GM19193 (cell line): Measurements from ENCODE around the gene YTHDF1.

ENCODE experiments used
- POLR2A ChIP-seq: IDR thresholded peaks from 4 replicates; pipeline ENCODE4 v1.6.1; 2011; ENCODE audit not compliant: insufficient read depth, insufficient read length; ENCODE audit errors: extremely low read depth

Gene YTHDF1

DNA sequence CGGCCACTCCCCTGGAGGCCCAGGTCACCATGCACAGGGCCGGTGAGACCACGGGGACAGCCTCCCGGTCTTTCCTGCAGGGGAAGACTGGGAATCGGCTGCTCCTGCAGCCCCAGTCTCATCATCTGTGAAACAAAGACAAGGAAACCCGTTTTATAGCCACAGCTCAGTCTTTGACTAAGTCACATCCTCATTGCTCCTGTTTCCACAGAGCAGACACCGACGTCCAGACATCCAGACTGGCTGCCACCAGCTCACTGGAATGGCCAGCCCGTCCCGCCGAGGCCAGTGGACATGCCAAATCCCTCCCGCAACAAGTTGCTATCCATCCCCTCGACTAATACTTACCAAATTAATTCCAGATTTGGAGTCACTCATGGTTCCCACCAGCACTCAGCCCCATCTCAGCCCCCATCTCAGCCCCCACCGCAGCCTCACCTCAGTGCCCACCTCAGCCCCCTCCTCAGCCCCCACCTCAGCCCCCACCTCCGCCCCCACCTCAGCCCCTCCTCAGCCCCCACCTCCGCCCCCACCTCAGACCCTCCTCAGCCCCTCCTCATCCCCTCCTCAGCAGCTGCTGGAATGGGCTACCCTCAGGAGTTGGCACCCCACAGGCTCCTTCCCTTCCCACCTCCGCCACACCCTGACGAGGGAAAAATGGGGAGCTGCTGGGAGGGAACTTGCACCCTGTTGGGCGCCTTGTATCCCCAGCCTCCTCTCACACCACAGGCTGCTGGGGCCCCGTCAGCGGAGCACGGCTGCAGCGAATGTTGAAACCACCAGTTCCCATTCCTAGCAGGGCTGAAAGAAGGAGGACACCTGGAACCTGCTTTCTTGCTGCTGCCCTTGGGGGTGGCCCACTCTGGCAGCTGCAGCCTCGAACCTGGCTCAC lies 48.7 kb downstream of the YTHDF1 start:
- no peak for TF ChIP-seq POLR2A

- TF ChIP-seq POLR2A: no peak
Measured at GRCh38 chr20:63166193-63167020, 49.5 kb downstream of the YTHDF1 start.

DNA sequence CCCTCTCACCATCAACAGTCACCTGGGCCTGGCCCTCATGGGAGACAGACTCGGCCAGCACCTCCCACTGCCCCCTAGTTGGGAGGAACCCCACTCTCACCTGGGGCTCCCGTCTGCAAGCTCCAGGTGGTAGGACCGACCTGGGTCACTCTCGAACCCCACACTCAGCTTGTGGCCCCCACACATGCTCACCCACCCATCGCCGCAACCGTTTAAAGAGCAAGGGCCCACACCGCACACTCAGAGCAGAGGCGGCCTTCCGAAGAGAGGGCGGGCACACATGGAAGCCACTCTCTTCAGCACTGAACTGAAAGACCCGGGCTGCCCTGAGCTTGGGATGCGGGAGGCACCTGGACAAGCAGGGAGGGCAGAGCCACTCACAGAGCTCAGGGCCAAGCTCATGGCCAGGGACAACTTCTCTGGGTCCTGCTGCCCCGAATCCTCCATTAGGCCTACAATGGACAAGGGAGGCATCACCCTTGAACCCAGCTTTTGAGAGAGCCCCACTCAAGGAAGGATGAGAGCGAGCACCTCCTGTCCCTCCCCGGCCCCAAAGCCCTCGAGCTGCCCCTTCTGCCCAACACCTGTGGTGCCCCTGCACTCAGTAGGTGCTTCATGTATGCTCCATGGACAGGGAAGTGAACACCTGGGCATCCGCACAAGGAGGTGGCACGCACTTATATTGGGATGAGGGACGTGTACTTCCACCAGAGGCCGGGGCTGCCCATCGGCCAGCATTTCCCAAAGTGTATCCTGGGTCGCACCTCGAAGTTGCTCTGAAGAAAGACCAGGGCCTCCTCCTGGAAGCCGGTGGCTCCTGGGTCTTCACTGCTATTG lies 50.4 kb downstream of the YTHDF1 start:
- no peak for TF ChIP-seq POLR2A

DNA sequence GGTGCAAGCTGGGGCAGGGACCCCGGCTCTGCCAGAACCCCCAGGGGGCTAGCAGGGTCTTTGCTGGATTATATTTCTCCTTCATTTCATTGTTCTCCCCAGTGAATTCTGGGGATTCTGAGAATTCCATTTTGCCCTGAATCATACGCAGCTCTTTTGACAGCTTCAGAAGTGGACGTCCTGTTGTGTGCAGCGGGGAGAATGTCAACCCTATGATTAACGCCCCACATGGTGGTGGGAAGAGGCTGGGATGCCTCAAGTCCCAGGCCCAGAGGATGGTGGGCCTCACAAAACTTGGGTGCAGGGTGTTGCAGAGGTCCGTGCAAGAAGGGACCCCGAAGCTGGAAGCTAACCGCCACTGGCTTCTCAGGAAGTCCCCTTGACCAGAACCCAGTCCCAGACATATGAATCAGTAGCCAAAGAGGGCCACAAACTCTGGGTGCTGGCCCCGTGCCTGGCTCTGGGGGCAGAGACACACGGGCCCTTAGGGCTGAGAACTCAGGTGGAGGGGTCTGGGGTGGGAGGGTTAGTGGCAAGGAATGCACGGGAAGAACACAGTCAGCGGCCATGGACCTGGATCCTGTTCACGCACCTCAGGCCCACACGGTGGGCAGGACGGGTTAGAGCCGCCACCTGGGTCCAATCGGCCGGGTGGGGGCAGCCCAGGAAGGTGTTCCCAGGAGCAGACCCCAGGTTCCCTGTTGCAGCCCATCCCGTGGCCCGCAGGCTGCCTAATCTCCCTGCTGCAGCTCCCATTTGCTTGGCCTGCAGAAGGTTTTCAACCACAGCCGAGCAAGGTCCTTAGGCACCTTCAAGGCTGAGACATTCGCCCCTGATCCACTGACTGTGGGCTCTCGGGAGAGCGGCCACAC lies 51.2 kb downstream of the YTHDF1 start:
- TF ChIP-seq POLR2A: no peak

GRCh38 chr20:63163596-63164483 lies 52.1 kb downstream of the YTHDF1 start:
- TF ChIP-seq POLR2A: no peak

DNA sequence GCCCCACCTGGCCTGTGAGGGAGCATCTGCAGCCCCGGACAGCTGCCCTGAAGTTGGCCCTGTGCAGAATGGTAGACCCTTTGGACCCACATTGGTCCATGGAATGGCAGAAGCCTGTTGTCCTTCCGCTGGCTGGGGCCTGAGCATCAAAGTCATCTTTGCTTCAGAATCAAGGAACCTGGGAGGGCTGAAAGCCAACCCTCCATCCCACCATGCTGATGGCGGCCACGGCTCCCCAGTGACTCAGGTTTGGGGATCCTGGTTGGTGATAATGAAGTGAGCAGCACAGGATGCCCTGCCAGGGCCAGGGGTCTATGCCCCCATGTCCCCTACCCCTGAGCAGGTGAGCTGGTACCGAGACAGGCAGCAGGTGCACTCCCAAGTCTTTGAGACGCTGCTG lies 52.8 kb downstream of the YTHDF1 start:
- no peak for TF ChIP-seq POLR2A

- no peak for TF ChIP-seq POLR2A
Measured at GRCh38 chr20:63162206-63162795, 53.6 kb downstream of the YTHDF1 start.

DNA sequence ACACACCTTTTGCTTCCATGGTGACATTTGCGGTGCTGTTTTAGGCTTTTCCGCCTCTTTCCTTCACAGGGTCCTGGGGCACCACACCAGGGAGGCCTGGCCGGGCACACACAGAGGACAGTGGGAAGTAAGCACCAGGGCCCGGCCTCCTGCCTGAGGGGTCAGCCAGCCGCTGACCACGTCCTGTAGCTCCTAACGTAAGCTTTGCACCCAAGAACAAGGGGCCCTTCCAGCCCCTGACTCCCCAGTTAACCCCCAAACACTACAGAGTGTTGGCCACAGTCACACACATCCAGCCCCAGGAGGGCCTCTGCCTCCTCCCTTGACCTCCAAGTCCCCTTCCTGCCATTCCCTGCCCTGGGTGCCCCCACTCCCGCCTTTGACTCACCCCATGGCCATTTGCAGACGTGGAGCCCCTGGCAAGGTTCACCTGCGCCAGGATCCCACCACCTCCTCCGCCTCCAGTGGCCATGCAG lies 54.7 kb downstream of the YTHDF1 start:
- no peak for TF ChIP-seq POLR2A

GRCh38 chr20:63160641-63161175 lies 55.2 kb downstream of the YTHDF1 start:
- TF ChIP-seq POLR2A: no peak

GRCh38 chr20:63159826-63160640 lies 55.9 kb downstream of the YTHDF1 start:
- no peak for TF ChIP-seq POLR2A

DNA sequence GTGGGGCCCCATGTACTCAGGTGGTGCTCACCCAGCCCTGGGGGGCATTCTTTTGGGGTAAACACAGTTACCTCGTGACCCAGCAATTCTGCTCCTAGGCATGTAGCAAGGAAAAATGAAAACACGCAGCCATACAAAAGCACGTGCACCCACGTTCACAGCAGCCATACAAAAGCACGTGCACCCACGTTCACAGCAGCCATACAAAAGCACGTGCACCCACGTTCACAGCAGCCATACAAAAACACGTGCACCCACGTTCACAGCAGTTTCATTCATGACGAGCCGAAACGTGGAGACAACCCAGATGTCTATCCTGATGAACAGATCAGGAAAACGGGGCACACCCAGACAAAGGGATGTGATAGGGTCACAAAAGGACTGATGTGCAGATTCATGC lies 57.1 kb downstream of the YTHDF1 start:
- TF ChIP-seq POLR2A: no peak
